ENCODE measurements around the gene PPIA. TPM values are rescaled to one million over a fixed set of nuclear protein-coding genes. Genes with fewer than 3 reads are reported as not detected.
A peak's percentile ranks its signal among the peaks of the same experiment; 100 is the strongest.

The PPIA gene
- total RNA-seq, 1 experiment from 2014 or later = 2,238 TPM

- TF ChIP-seq, protein P1, sequence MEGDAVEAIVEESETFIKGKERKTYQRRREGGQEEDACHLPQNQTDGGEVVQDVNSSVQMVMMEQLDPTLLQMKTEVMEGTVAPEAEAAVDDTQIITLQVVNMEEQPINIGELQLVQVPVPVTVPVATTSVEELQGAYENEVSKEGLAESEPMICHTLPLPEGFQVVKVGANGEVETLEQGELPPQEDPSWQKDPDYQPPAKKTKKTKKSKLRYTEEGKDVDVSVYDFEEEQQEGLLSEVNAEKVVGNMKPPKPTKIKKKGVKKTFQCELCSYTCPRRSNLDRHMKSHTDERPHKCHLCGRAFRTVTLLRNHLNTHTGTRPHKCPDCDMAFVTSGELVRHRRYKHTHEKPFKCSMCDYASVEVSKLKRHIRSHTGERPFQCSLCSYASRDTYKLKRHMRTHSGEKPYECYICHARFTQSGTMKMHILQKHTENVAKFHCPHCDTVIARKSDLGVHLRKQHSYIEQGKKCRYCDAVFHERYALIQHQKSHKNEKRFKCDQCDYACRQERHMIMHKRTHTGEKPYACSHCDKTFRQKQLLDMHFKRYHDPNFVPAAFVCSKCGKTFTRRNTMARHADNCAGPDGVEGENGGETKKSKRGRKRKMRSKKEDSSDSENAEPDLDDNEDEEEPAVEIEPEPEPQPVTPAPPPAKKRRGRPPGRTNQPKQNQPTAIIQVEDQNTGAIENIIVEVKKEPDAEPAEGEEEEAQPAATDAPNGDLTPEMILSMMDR (IDR thresholded peaks at IDR 0.05; ENCODE audit: unreplicated experiment) = no peak
- intact Hi-C loops (cut with micrococcal nuclease) = loop anchor here (1.0 to 10.0 kb wide), 4 partner anchors 50 to 259 kb away; no protein-coding TSS in a partner anchor
- ChIA-PET CTCF (interaction anchor here (0.6 to 1.5 kb wide), 15 partner anchors 8 to 1696 kb away, joined by 3 to 9 read pairs (median 3); partner anchors contain the start of gene OGDH), POLR2A (interaction anchor here (0.7 to 8.1 kb wide), 30 partner anchors 10 to 357 kb away, joined by 3 to 140 read pairs (median 6); partner anchors contain the start of genes CCM2, DDX56, NUDCD3 and OGDH)
- Mint-ChIP-seq H3K36me3 (ENCODE audit: insufficient read depth, unreplicated experiment) (peaks cover 12% of the 10 kb centered on the region), H3K27ac (ENCODE audit: low read depth, unreplicated experiment) (peak overlapping the region; percentile 90), H3K4me1 (ENCODE audit: insufficient read depth, unreplicated experiment) (peaks cover 16% of the 10 kb centered on the region), H3K9me3 (ENCODE audit: unreplicated experiment) (no peaks in the 10 kb centered on the region), H3K27me3 (ENCODE audit: insufficient read depth, unreplicated experiment) (no peaks in the 10 kb centered on the region), H3K4me3 (ENCODE audit: unreplicated experiment) (peak overlapping the region; percentile 87)
- DNase-seq (ENCODE audit: unreplicated experiment) = no peak
- BruUV-seq (replicated peaks) = TSS peak; percentile 49
Observed at GRCh38 chr7:44846816-44847508, 50.5 kb downstream of the PPIA start.

- Mint-ChIP-seq H3K4me3 (ENCODE audit: unreplicated experiment) (peak overlapping the region; percentile 87), H3K4me1 (ENCODE audit: insufficient read depth, unreplicated experiment) (peaks cover 12% of the 10 kb centered on the region), H3K9me3 (ENCODE audit: unreplicated experiment) (no peaks in the 10 kb centered on the region), H3K36me3 (ENCODE audit: insufficient read depth, unreplicated experiment) (peaks cover 12% of the 10 kb centered on the region), H3K27ac (ENCODE audit: low read depth, unreplicated experiment) (peak overlapping the region; percentile 90), H3K27me3 (ENCODE audit: insufficient read depth, unreplicated experiment) (no peaks in the 10 kb centered on the region)
- BruUV-seq (replicated peaks) = no TSS peak
- ChIA-PET CTCF (interaction anchor here (0.5 to 1.9 kb wide), 7 partner anchors 10 to 288 kb away, joined by 3 to 8 read pairs (median 3); no protein-coding TSS in a partner anchor), POLR2A (interaction anchor here (0.6 to 8.1 kb wide), 32 partner anchors 9 to 357 kb away, joined by 3 to 140 read pairs (median 5); partner anchors contain the start of genes CCM2, DDX56, NUDCD3 and OGDH)
- intact Hi-C loops (cut with micrococcal nuclease) = loop anchor here (1.0 to 10.0 kb wide), 4 partner anchors 50 to 259 kb away; no protein-coding TSS in a partner anchor
- TF ChIP-seq, protein P1 (IDR thresholded peaks at IDR 0.05; ENCODE audit: unreplicated experiment) = peak; percentile 92
- DNase-seq (ENCODE audit: unreplicated experiment) = peak; percentile 81
Observed at GRCh38 chr7:44847509-44847919, 51.0 kb downstream of the PPIA start.

- H3K4me1 Mint-ChIP-seq (ENCODE audit: insufficient read depth, unreplicated experiment) = peaks cover 11% of the 10 kb centered on the region
- peak; percentile 100 for DNase-seq (ENCODE audit: unreplicated experiment)
- H3K36me3 Mint-ChIP-seq (ENCODE audit: insufficient read depth, unreplicated experiment) = peaks cover 12% of the 10 kb centered on the region
- intact Hi-C loops (cut with micrococcal nuclease) = loop anchor here (1.0 to 10.0 kb wide), 4 partner anchors 51 to 260 kb away; no protein-coding TSS in a partner anchor
- POLR2A ChIA-PET = interaction anchor here (0.6 to 8.1 kb wide), 39 partner anchors 9 to 1916 kb away, joined by 3 to 140 read pairs (median 5); partner anchors contain the start of genes CCM2, DDX56, NUDCD3 and OGDH
- H3K4me3 Mint-ChIP-seq (ENCODE audit: unreplicated experiment) = peak within 1 kb of the TSS; percentile 87
- CTCF ChIA-PET = interaction anchor here (0.5 to 1.9 kb wide), 10 partner anchors 9 to 287 kb away, joined by 3 to 11 read pairs (median 4); no protein-coding TSS in a partner anchor
- H3K27ac Mint-ChIP-seq (ENCODE audit: low read depth, unreplicated experiment) = peak within 1 kb of the TSS; percentile 90
- no TSS peak for BruUV-seq (replicated peaks)
- TF ChIP-seq, protein P1 (IDR thresholded peaks at IDR 0.05; ENCODE audit: unreplicated experiment) = no peak
- H3K9me3 Mint-ChIP-seq (ENCODE audit: unreplicated experiment) = no peaks in the 10 kb centered on the region
- no peaks in the 10 kb centered on the region for H3K27me3 Mint-ChIP-seq (ENCODE audit: insufficient read depth, unreplicated experiment)
Observed at GRCh38 chr7:44847920-44848634, 51.6 kb downstream of the PPIA start, which contains the start of gene H2AZ2. TSS of gene H2AZ2 (minus strand) at chr7:44848087. CDS start at chr7:44847971, 116 bp downstream.
